ENCODE measurements around the gene FAR2.
A peak's percentile ranks its signal among the peaks of the same experiment; 100 is the strongest.
"Not testable (repeated sequence)": the region's sequence is repeated elsewhere in the genome, so short reads cannot be mapped to it uniquely, and the experiment has no call there.

Gene FAR2

DNA sequence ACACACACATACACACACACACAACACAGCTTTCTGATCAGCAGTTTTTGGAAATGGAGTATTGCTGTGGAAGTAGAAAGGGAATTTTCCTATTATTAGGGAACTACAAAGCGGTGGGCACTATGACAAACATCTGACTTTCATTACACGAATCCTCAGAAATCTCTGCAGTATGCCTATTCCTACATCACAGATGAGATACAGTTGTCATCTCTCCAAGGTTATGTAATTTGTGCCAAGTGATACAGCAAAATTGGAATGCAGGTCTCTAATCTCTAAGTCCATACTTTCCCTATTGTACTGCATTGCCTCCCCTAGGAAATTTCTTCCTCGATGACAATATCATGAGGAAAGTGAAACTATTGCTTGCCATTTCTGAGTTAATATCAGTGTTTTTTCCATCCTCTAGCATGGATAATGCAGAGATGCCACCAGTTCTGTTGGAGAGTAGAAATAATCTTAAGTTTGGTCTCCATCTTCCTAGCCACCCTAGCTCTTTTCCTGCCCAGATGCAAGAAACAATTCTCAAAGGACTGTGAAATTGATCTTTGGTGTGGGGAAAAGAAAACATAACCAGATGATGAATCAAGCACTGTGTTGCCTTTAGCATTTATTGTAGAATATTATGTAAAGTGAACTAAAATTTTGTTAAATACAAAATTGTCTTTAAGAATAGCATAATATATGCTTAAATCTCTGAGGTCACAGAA is 137.2 kb downstream of the FAR2 start:
- no peak for DNase-seq

DNA sequence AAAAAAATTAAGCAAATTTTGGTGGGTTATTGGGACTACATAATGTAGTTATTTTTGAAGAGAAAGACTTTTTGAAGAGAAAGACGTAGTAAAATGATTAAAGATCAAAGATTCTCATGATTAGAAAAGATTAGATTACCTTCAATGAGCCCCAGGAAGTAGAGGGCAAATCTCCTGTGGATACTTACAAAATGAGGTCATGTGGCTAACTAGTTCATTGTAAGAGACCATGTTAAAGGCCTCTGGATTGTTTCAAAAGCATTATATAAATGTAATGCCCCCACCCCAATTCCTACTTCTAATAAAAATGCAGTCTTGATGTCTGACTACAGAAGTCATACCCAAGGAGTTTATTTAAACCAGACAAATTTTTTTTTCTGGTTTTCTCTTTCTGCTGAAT is 138.5 kb downstream of the FAR2 start:
- no peak for DNase-seq

DNA sequence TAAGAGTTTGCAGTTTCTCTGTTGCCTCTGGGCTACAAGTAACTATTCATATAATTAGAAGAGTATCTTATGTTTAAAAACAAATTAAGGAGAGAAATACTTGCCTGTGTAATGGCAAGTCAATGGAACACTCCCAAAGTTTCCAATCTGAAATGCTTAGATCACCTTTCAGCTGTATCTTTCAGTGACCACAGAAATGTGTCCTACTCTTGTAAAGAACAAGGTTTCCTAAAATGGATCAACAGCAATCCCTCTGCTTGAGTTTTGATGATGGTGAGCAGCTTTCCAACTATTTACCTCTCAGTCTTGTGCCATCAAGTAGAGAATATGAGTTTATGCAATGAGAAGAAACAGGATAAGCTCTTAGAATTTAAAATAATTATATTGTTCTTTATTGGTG is 139.0 kb downstream of the FAR2 start:
- no peak for DNase-seq

DNA sequence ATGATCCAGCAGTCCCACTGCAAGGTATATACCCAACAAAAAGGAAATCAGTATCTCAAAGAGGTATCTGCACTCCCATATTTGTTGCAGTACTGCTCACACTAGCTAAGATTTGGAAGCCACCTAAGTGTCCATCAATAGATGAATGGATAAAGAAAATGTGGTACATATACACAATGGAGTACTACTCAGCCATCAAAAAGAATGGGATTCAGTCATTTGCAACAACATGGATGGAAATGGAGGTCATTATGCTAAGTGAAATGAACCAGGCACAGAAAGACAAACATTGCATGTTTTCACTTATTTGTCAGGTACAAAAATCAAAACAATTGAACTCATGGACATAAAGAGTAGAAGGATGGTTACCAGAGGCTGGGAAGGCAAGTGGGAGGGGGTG is 141.4 kb downstream of the FAR2 start:
- DNase-seq = not testable (repeated sequence)

DNA sequence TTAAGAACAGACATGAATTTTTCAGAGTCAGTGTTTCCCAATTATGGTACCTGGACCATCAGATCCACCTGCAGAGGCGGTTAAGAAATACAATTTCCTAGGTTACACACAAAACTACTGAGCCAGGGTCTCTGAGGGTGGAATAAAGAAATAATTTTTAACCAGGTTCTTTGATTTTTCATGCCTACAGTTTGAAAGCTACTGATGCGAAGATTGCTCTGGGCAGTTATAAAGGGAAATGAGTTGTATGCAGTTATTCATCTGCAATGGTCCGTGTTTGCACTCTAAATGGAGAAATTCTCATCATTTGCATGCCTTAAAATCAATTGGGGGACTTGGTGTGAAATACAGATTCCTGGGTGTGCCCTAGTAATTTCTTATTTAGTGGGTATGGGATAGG is 142.1 kb downstream of the FAR2 start:
- DNase-seq = no peak

DNA sequence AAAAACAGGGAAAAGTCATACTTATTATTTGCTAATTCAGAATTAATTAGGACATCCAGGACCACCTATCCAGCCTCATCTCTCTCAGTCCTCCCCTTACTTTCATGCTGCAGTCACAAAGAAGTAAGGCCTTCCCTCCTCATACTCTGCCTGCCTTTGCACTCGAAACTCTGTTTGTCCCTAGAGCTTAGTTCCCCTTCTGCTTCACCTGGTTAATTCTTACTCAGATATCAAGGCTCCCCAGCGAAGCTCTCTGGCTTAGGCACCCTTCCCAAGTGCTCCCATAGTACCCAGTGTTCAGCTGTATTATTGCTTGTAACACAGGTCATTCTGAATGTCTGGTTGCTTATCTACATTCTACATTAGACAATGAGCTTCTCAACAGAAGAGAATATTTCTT is 150.6 kb downstream of the FAR2 start:
- no peak for DNase-seq

DNA sequence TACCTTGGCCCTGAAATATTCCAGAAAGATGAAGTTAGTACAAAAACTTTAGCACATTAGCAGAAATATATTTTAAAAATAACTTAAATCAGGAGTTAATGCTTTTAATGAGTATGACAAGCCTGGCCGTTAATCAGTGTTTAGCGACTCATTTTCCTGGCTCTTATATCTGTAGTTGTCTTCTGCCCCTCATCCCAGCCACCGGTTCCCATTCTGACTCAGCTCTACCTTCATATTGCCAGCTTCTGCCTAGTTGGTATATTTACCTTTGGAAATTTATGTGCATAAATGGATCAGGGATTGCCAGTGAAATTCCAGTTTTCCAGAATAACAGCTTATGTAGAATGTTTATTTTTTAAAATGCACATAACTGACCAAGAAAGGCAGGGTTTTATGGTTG is 152.0 kb downstream of the FAR2 start:
- DNase-seq = no peak

DNA sequence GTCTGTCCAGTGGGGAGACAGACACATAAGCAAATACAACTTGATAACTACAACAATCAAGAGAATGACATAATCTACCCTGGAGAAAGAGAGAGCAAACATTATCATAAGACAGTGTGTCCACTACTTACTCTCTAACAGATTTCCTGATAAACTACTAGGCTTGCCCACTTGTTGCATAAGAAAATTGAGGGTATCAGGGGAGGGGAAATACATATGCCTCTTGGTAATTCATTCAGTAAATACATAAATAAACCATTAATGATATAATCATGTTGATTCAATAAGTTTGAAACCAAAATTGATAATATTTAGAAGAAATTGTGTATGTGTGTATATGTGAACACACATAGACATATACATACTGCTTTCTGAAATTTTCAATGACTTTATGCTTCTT is 155.3 kb downstream of the FAR2 start:
- no peak for DNase-seq

DNA sequence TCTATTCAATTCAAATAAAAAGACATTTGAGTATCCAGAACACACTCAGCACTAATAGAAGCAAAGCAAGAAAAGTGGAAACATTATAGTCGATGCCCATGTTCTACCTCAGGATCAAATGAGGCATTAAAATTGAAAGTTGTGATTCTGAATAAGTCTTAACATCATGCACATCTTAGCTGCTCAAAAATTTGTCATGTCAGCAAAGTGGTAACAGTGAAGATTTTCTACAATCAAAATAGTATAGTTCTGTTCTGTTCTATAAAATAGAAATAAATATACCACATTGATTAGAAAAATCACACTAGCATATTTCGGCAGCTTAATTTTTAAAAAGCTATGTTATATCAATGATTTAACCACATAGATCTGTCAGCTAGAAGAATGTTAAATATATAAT is 157.2 kb downstream of the FAR2 start:
- DNase-seq = no peak

DNA sequence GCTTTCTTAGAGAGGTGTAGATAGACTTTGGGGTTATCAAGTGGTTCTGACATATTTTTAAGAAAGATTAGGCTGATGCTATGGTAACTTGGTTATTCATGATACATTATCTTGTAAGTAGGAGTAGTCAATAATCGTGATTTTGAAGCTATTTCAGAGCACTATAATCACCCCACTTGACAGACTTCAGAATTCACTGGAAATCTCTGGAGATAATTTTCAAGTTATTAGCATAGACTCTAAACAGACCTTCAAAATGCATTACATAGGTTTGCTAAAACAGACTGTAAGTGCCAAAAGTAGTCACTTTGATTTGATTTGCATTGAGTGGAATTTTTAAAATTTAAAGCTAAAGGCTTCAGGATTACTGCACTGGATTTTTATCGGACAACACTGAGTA is 157.6 kb downstream of the FAR2 start:
- no peak for DNase-seq

DNA sequence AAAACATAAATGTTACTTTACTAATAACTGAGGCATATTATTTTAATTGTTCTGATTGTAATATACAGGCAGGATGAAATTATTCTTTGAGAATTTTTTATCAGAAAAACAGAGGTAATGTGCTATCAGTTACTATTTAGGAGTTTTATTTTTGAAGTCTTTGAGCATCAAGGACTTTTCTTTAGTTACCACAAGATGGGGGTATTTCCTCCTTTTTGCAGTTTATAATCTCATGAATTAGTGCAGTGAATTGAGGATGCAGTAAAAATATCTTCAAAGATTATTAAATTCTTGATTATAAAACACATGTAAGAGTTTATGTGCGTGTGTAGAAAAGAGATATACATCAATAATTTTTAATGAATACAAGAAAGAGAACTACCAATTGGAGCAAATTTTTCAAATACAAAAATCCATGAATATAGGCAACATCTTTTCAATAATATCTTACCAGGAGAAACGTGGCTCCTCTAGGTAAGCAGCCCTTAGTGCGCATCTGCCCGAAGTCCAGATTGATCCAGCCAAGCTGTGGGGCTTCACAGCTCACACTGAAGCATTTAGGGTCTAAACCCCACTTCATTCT is 160.3 kb downstream of the FAR2 start:
- no peak for DNase-seq

DNA sequence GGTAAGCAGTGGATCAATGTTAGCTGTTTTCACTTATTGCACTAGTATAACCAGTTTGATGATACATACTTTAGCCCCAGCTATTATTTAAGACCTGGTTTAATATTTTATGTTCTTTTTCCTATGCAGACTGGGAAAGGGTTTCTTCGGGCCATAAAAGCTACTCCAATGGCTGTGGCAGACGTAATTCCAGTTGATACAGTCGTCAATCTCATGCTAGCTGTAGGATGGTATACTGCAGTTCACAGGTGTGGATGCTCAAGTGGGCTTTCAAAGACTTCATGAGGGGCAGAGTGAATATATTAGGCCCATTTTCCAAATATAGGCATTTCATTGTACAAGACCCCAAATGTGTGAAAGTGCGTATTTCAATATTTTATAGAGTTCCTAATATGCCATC is 161.8 kb downstream of the FAR2 start:
- DNase-seq = no peak

DNA sequence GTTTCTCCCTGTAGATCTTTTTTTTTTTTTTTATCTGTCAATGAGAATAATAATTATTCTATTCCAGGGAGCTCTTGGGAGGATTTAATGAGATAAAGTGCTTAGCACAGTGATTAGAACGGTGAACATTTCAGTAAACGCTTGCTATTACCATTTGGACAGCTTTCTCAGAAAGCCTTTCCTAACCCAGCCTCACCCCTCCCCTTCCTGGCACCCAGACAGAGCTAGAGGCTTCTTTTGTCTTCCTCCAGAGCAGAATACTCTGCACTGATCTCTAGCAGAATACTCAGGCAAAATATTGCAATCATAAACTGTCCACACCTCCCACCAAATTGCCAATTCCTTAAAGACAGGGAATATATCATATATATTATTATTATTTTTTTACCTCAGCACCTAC is 165.3 kb downstream of the FAR2 start:
- no peak for DNase-seq

DNA sequence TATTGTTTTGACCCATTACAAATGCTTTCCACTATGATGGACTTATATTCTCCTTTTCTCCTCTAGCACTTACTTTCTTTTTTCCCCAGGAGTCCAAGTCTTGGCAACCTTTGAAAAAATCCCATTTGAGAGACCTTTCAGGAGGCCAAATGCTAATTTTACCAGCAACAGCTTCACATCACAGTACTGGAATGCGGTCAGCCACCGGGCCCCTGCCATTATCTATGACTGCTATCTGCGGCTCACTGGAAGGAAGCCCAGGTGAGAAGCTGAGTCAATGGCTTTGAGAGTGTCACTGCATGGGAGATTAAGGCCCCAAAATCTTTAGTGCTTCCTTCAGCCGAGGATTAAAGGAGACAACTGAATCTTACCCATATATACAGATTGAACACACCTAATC is 167.7 kb downstream of the FAR2 start:
- no peak for DNase-seq

DNA sequence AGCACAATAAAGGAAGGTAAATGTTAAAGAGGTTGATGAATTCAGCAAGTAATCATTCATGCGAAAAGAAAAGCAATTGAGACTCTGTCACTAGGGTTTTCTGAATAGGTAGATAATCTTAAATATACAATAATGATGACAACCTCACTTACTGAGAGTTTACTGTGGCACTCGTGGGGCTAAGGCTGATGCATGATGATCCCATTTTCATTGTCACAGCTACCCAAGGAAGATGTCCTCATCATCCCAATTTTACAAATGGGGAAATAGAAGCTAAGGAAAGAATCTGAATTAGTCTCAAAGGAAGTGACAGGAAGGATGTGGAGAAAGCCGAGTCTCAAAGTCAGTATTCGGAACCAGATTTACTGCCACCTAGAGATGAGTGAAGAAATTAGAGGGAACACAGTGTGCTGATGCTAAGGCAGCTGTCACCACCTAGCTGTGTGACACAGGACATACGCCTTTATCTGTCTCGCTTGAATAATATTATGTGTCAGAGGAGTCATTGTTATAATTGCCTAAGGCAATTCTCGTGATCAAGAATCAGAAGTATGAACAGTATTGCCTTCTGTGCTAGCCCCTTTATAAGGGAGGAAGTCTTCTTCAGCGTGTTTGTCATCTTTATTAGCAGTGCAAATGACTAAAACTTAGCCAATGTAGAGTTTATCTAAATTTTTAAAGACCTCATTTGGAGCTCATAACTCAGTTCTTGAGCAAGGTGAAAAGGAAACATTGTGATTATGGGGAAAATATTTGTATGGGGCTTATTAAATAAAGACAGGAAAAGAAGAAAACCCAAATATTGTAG is 168.7 kb downstream of the FAR2 start:
- DNase-seq = peak; percentile 5 to 38

DNA sequence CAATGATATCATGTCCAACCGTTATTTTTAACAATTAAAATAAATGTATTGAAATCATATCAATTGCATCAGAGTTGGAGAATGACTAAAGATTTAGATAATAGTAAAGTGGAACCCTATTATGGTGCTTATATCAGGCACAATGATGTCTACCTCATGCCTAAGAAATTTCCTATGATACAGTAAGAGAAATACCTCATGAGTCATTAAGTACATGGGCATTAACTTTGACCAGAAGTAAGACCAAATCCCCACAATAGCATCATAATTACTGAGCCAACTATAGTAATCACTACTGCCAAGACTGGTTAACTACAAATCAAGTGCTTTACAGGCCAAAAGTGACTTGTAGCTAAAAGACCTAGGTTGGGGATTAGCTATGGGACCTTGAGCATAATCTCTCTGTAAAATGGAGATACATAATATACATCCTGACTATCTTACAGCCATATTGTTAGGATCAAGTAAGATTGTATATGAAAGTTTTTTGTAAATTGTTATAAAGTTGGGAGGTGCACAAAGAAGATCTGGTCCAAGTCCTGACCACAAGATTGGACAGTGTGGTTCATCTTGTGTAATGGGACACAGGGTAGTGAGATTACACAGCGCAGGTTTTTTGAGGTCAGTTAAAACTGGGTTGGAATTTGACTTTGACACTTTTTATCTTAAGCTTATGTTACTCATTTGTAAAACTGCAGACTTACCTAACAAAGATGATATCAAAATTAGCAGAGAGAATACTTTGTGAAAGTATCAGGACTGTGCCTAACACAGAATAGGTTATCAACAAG is 171.4 kb downstream of the FAR2 start:
- DNase-seq = no peak

DNA sequence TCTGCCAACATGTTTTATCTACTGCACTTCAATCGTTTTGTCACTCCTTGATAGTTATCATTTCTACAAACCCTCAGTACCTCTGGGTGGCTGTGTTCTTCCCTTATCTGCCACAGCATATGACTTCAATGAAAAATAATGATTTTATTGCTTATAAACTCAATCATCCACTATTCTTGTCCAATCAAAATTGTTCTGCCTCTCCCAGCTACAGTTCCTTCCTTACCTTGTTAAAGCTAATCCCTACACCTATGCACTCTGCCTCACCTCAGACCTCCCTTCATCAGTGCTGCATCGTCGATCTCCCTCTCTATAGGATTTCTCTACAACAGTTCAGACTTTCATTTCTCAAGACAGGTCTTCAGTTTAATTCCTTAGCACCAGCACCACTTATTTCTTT is 173.1 kb downstream of the FAR2 start:
- no peak for DNase-seq

DNA sequence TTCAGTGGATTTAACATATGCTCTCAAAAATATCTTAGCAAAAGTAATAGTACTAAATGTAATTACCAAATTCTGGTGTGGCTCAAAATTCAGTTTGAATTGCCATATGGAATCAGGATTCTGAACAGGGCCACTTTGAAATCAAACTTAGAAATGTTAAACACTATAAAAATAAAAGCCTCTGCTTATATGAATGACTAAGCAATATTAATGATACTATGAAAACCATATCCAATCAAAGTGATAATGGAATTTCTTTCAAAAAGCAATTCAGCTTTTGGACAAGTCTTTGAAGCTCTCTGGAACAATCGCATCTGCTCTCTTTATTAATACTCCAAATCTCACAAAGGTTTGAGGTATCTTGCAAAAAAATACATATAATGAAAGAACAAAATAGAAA is 180.3 kb downstream of the FAR2 start:
- DNase-seq = no peak

DNA sequence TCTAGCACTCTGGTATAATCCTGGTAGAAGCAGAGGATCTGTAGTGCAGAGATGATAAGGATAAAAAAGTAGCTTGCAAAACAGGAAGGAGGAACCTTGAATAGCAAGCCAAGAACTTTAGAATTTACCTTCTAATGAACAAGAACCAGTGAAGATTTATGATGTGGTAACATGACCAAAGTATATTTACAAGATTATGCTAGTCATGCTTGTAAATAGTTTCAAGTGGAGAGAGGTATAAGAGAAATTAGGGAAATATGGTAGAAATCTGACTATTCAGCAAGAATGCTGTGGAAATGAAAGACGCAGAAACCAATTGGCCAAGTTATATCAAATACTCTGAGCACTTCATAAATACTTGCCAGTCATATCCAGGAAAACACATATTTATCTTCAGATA is 184.1 kb downstream of the FAR2 start:
- DNase-seq = no peak

DNA sequence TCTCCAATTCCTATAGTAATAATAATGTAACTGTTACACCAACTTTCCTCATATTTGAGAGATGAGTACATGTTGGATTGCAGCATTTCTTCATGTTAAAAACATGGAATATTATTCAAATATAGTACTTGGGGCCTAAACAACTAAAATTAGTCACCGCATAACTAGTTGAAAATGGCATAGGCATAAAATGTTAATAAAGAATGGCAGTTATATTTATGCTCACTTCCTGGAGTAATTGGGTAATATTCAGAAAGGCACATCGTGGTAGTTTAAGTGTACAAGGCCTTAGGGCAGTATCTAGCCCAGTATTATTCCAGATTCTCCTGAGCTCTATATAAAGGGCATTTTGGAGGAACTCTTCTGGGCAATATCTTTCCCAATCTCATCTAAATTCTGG is 185.9 kb downstream of the FAR2 start:
- no peak for DNase-seq

DNA sequence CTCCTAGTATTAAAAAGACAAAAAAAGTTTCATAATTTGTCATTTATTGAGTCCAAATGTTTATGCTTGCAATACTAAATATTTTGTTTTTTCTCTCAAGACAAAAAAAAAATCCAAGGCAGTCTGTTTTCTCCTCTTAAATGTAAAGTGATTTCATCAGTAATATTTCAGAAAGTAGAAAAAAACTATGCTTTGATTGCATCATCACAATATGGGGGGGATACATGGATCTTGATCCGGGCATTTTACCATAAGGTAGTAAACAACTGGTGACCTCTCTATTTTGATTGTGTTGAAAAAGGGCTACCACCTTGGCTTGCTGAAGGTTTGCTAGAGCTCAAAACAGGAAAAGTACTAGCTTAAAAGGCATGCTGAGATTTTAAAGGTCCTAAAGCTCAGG is 188.2 kb downstream of the FAR2 start:
- DNase-seq = no peak

DNA sequence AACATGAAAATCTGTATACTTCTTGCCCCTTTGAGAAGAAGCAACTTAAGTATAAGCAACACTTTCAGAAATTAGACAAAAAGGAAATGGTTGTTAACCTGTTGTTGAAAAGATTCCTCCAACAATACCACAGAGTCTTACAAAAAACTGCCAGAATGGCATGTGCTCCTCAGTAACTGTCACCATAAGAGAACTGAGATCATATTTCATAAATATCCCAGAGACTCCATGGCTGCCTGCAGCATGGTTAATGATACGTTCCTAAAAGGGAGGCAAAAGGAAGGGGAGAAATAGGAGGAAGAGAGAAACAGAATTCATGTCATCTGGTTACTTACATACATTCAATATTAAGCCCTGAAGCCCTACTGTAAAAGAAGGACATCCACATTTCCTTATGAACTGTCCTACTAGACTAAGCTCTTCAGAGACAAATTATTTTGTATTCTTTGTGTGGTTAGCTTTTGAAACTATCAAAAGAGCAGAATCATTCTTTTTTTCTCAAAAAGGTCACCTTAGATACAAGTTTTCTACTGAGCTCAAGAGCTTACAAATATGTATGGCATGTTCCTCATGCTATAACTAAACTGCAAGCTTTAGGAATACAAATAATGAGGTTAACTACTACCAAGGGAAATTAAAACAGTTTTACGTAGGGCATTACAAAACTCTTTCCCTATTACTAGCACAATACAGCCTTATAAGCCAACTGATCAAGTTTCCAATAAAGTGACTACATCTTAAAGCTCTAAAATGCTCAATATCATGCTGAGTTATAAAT is 194.1 kb downstream of the FAR2 start:
- DNase-seq = no peak
